HG03175 (cell line): ENCODE results near the gene PTPN14.
A peak's percentile ranks its signal among the peaks of the same experiment; 100 is the strongest.
"Not testable (repeated sequence)": the region's sequence is repeated elsewhere in the genome, so short reads cannot be mapped to it uniquely, and the experiment has no call there.

Experiments
- ATAC-seq: cut with Tn5 transposase; IDR thresholded peaks from one replicate; pipeline ENCODE4 v1.9.1; 2021; ENCODE audit warnings: mild to moderate bottlenecking, moderate library complexity; ENCODE audit not compliant: unreplicated experiment

Gene PTPN14

DNA sequence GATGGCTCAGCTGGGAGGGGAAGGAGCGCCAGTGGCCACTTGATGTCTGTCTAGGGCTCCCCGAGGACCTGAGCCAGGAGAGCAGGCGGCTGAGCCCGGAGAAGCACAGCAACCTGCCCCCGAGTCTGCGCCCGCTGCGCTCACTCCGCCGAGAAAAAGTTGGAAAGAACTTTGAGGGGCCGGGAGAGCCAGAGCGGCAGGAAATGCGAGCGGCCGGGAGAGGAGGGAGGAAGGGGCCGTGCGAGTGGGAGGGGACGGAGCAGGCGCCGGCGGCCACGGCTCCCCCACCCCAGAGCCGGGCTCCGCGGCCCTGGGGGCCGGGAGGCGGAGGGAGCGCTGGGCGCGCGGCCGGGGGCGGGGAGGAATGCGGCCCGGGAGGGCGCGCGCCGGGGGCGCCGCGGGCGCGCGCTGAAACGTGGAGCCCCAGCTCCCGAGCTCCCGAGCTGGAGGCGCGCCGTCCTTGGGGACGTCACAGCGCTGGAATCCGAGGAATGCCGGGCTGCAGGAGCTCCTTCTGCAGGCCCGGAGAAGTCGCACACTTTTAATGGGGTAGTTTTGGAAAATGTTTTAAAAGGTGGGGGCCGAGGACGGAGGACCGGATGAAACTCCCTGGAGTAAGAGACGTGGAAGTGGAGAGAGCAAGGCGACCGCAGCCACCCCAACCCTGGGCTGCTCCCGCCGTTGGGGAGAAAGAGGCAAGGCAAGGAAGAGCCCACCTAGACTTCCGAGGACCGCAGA lies at the start of gene PTPN14:
Gene PTPN14, minus strand, starts transcription at position 167 of the 738 bp plus-strand sequence. CDS start 86,799 bp downstream, outside the sequence.
- ATAC-seq = peak; percentile 43

DNA sequence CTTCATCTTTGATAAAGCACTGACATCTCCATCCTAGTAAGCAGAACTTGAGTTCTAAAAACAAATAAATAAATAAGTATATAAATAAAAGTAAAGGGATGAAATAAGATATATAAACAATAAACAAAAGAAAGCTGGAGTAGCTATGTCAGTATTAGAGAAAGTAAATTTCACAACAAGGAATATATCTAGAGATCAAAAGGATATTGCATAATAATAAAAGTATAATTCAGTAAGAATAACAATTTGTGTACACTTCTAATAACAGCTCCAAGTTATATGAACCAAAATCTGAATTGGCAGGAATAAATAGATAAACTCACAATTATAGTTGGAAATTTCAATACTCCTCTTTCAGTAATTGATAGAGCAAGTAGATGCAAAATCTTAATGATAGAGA lies 41.8 kb upstream of the PTPN14 start:
- ATAC-seq = no peak

DNA sequence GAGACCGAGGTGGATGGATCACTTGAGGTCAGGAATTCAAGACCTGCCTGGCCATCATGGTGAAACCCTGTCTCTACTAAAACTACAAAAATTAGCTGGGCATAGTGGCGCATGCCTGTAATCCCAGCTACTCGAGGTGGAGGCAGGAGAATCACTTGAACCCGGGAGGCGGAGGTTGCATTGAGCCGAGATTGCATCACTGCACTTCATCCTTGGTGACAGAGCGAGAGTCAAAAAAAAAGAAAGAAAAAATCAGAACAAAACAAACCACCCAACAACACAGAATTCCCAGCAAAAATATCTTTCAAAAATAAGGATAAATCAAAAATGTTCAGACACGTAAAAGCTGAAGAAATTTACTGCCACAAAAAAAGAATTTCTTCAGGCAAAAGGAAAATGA lies 40.5 kb upstream of the PTPN14 start:
- not testable (repeated sequence) for ATAC-seq

DNA sequence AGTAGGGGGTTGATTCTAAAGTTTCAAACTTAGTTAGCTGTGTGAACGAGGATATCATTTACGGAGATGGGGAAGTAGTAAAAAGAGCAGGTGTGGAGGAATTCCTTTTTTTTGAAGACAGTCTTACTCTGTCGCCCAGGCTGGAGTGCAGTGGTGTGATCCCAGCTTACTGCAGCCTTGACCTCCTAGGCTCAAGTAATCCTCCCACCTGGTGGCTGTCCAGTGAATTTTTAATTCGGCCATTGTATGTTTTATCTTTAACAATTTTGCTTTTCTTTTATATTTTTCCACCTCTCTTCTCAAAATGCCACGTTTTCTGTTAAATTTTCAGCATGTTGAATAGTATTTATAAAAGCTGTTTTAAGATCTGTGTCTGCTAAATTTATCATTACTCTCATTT lies 39.3 kb upstream of the PTPN14 start:
- ATAC-seq = no peak

DNA sequence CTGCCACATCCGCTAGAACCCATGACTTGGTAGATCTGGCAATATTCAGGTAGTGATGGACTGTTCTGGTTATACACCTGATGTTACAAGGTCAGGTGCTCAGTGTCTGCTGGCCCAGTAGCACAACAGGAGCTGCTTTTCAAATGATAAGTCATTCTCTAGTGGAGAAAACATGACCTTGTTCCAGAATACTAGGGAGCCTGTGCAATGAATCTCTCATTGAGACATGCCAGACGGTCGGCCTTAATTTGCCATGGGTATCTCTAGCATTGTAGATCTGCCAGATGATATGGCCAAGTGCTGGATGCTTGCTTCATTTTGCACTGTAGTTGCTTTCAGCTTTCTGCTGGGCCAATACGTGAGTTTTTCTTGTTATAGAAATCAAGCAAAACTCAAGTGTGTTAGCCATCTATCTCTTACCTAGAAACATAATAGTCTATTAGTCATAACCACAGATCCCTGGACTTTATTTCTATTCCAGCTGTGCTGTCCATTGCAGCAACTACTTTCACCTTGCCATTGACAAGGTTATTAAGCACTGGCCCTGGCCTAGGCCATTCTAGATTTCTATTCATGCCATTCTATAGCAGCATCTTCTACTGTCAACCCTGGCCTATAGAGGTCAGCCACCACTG lies 37.7 kb upstream of the PTPN14 start:
- ATAC-seq = no peak

DNA sequence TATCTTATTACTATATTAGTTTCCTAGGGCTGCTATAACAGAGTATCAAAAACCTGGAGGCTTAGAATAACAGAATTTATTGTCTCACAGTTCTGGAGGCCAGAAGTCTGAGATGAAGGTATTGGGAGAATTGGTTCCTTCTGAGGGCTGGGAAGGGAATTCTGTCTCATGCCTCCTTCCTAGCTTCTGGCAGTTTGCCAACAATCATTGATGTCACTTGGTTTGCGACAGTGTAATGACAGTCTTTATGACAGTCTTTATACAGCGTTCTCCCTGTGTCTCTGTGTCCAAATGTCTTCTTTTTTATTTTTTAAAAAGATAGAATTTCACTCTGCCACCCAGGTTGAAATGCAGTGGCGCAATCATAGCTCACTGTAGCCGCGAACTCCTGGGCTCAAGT lies 35.8 kb upstream of the PTPN14 start:
- no peak for ATAC-seq

DNA sequence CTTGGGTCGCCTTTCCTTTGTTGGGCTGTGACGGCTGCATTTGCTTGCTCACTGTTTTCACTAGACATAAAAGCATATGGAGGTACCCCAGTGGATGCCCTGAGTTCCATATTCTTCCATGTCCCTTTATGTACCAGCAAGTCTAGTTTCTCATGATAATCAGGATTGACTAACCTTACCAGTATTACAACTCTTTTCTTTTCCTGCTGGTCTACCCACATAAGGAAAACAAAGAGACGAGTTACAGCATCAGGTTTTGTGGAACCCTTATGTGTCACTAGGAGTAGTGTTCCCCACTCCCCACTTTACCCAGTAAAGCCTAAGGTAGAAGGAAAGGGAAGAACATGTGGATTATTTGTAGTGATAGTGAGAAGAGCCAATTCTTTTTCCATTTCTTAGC lies 35.2 kb upstream of the PTPN14 start:
- no peak for ATAC-seq

DNA sequence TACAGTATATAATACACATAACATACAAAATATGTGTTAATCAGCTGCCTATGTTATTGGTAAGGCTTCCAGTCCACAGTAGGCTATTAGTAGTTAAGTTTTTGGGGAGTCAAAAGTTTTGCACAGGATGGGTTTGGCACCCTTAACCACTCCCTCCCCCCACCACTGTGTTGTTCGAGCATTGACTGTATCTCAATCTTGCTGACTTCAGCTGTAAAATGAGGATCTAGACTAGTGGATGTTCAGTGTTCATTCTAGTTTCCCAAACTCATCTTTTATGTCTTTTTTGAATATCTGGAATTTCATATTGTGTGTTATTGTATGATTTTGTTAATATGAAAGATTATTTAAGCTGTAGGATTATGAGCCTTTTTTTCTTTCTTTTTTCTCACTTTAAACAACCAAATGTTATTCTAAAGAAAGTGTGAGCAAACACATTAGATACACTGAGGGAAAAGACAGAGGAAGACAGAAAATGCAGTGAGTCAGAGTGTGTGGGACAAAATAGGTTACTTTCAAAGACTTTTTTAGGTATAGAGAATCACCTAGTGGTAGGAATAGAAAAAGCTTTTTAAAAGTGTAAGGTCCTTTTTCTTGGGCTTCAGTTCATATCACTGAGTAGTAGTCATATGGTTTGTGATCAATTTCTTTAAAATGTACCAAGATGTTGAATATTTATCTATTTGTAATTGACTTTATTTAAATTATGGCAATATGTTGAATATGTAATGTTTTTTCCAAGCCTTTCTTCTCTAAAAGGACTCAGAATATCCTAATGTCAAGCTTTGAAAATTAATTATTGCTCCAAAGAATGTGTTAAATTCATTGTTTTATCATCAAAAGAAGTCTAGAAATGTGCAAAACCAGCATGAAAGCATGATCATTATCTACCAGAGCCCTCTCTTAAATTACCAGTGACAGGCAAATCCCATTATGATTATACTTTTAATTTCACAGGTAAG lies 33.7 kb upstream of the PTPN14 start:
- peak; percentile 83 for ATAC-seq

DNA sequence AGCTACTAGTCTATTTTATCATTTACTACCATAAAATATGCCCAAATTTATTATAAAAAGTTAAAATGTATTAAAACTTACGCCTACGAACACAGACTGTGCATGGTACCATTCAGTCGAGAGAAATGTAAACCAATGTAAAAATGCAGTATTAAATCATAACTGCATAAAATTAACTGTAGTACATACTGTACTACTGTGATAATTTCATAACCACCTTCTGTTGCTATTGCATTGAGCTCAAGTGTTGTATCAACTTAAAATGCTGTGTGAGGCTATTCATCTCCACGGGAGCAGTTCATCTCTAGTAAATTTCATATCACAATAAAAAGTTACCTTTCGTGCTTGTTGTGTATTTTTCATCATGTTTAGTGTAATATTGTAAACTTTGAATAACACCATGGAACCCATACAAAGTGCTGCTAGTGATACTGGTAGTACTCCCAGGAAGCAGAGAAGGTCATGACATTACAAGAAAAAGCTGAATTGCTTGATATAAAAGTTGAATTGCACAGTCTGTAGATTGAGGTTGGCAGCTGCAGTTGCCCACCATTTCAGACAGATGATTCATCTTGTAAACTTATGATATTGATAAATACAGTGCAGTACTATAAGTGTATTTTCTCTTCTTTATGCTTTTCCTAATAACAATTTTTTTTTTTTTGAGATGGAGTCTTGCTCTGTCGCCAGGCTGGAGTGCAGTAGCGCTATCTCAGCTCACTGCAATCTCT lies 32.6 kb upstream of the PTPN14 start:
- no peak for ATAC-seq

DNA sequence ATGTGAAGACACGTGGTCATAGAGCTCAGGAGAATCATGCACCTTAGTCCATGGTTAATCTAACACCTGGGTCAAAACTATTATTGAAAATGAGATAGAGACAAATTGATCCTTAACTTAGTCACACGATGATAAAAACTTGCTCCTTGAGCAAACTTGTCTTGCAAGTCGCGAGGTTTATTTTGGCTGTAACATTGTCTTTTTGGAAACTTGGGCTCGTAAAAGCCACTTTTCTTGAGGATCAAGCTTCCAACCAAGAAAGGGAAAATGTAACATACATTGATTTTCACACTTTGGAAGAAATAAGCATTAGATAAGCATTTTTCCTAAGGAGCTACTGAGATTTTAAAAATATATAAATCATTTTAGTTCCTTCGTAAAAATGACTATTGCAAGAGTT lies 31.7 kb upstream of the PTPN14 start:
- no peak for ATAC-seq

DNA sequence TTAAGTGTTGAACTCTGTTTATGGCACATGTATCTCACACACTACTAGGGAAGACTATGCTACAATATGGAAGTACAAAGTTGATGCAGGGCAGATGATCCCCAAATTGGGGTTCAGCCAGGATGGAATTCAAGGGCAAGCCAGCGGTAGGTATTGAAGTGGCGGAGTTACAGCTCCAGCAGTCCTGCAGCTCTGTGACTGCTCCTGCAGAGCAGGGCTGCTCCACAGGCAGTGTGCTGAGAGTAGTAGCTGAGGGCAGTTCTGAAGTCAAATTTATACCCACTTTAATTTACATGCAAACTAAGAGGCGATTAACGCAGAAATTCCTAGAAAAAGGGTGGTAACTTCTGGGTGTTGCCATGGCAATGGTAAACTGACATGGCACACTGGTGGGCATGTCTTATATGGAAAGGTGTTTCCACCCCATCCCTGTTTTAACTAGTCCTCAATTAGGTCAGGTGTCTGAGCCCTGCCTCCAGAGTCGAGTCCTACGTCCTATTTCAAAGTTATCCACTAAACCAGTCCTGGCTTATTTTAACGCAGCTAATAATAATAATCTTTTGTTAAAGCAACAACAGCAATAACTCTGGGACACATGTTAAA lies 31.0 kb upstream of the PTPN14 start:
- no peak for ATAC-seq

DNA sequence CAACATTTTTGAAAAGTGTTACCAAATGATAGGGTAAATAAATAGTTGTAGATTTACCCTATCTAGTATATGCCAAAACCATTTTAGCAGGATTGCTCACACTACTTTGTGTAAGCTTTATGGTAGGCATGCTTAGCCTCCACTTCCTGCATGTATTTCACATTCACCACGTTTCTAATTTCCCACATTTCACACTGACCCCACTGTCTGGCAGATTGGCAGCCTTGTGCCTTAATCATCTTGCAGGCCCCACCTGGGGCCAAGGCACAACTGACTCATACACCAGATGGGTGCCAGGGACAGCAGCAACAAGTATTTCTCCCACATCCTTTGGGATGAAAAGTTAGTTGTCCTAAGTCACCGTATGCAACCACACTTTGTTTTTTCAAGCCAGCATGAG lies 30.4 kb upstream of the PTPN14 start:
- no peak for ATAC-seq

DNA sequence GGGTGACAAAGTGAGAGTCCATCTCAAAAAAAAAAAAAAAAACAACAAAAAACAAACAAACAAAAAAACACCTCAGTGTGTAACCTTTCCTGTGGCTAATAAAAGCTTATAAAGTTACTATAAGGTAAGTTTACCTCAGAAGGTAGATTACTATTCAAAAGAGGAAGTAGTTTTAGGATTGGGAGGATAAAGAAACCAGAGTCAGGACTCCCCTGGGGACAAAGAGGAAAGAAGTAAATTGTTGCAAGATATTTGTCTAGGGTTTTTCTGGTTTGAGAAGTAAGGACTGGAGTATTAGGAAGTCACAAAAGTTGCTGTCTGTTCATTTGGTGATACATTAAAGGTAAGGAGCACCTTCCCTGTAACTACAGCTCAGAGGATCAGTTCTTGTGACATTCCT lies 27.8 kb upstream of the PTPN14 start:
- no peak for ATAC-seq

DNA sequence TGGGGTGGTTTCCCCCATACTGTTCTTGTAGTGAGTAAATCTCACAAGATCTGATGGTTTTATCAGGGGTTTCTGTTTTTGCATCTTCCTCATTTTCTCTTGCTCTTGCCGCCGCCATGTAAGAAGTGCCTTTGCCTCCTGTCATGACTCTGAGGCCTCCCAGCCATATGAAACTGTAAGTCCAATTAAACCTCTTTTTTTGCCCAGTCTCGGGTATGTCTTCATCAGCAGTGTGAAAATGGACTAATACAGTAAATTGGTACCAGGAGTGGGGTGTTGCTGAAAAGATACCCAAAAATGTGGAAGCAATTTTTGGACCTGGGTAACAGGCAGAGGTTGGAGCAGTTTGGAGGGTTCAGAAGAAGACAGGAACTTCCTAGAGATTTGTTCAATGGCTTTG lies 24.7 kb upstream of the PTPN14 start:
- not testable (repeated sequence) for ATAC-seq

DNA sequence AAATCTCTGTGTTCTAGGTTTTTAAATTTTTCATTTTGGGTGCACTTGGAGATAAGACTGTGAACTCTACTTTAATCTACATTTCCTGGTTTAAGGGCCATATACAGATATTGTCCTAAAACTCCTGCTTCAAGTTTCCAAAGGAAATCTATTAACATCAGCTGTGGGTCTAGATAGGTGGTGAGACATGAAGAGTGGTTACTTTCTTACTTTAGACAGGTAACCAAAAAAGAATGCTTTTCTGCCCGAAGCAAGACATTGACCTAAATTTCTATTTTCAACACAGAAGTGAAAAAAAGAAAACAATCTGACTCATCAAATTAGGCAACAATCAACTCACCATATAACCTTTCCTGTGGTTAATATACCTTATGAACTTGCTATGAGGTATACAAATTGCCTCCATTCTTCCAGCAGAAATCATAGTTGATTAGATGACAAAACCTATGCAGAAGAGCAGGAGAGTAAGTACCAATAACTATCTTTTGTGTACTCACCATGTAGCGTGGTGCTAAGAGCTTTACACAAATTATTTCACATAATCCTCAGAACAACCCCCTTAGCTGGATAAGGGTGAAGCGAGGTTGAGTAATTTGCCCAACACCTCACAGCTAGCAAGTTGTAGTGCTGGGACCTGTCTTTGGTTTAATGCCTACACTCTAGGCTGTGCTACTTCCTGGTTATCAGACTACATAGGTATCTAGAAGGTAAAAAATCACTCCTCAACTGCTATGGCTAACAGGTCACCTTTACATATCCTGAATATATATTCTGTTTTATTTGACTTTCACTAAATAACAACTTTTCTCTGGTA lies 23.4 kb upstream of the PTPN14 start:
- no peak for ATAC-seq

DNA sequence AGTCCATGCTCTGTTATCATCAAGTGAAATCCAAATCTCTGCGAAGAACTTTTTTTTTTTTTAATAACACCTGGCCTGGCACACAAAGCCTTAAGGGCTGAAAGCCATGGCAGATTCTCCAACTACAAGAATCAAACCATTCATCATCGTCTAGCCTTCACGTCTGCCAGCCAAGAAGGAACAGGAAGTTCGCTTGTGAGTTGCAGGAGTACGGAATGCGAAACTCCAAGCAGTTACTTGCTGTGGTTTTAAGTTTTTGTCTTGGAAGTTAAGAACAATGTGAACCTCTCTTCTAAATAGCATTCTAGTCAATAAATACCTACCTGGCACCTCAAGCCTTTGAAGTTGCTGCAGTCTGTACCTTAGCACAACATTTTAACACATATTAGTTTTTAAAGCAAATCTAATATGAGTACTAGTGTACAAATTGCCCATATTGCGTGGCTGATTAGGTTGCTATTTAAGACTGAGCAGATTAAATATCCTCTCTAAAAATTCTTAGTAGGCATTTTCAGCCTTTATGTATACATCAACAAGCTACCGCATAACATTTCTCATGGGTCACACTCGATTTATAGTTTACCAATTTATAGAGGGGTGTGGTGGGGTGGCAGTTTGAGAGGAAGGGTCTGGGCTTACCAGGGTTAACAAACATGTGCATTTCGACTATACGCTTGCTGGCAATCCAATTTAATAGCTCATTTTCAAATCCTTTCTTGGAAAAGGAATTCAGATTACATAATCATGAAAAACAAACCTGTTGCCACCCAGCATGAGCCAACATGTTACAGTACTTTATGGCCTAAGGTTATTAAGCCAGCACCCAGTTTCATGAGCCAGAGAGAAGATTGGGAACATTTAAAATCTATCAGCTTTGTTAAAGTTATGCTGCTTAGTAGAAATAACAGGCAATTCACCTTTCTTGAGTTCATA lies 22.2 kb upstream of the PTPN14 start:
- no peak for ATAC-seq

DNA sequence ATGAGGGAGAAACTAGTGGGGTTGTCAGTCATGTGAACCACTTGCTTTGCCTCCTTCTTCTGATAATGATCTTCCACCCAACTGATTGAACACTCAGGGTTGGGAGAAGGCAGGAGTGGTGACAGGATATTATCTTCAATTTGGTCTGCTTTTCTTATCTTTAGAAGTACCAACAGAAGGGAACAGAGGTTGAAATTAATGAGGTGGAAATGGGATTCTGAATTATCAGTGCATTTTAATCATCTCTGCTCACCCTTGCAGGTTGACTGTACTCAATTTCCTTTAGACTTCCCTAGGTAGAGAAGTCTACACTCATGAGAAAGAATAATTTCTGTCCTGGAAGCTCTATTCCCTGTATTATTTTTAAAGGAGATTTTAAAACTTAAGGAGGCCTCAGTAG lies 19.9 kb upstream of the PTPN14 start:
- ATAC-seq = no peak

DNA sequence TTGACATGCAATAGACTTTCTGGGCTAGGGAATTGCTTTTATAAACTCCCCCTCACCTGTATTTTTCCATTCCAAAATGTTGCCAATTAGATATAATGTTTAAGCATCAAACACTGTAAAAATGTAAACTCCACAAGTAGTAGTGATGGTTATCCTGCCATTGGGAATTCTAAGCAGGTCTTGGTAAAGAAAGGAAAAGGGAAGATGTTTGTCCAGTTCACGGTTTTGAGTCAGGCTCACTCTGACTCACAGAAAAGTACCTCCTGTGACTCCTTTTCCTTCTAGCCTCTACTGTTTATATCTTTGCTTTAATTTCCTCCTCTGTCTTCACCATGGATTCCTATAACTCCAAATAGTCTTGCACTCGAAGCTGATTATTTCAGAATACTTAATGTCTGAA lies 19.0 kb upstream of the PTPN14 start:
- no peak for ATAC-seq
